NOMO-1 treated with dmso at 0.1 percent for 144 hours (cell line): Measurements from ENCODE around the gene LAMTOR5.
"Not testable (repeated sequence)": the region's sequence is repeated elsewhere in the genome, so short reads cannot be mapped to it uniquely, and the experiment has no call there.

ENCODE experiments used
- DNase-seq: peaks from one replicate; lab custom pipeline; 2025; ENCODE audit not compliant: unreplicated experiment; lab: John Stamatoyannopoulos, UW

The LAMTOR5 gene

GRCh38 chr1:110428946-110429345, 21.5 kb upstream of the LAMTOR5 start:
- no peak for DNase-seq

- DNase-seq, result no peak
Measured at GRCh38 chr1:110426854-110427253, 19.4 kb upstream of the LAMTOR5 start.

GRCh38 chr1:110425612-110426152, 18.2 kb upstream of the LAMTOR5 start:
- DNase-seq, result no peak

- DNase-seq, result no peak
Measured at GRCh38 chr1:110424699-110425611, 17.5 kb upstream of the LAMTOR5 start.

- DNase-seq, result no peak
Measured at GRCh38 chr1:110420874-110421793, 13.6 kb upstream of the LAMTOR5 start.

- no peak for DNase-seq
Measured at GRCh38 chr1:110420023-110420662, 12.6 kb upstream of the LAMTOR5 start.

- DNase-seq, result no peak
Measured at GRCh38 chr1:110418729-110419128, 11.2 kb upstream of the LAMTOR5 start.

- DNase-seq, result not testable (repeated sequence)
Measured at GRCh38 chr1:110413045-110413444, 5.6 kb upstream of the LAMTOR5 start.

GRCh38 chr1:110412576-110412975, 5.1 kb upstream of the LAMTOR5 start:
- peak; percentile 44 for DNase-seq

GRCh38 chr1:110411173-110411735, 3.8 kb upstream of the LAMTOR5 start:
- no peak for DNase-seq

- no peak for DNase-seq
Measured at GRCh38 chr1:110409316-110409715, 1.8 kb upstream of the LAMTOR5 start.

- DNase-seq, result no peak
Measured at GRCh38 chr1:110408488-110408887, 994 bp upstream of the LAMTOR5 start.

GRCh38 chr1:110406407-110406806, 1.1 kb downstream of the LAMTOR5 start:
- DNase-seq, result not testable (repeated sequence)

GRCh38 chr1:110404401-110404800, 3.1 kb downstream of the LAMTOR5 start:
- no peak for DNase-seq

- no peak for DNase-seq
Measured at GRCh38 chr1:110403805-110404204, 3.7 kb downstream of the LAMTOR5 start.

- DNase-seq, result not testable (repeated sequence)
Measured at GRCh38 chr1:110396259-110396958, 11.1 kb downstream of the LAMTOR5 start.

GRCh38 chr1:110394493-110394820, 13.0 kb downstream of the LAMTOR5 start:
- no peak for DNase-seq

GRCh38 chr1:110393691-110394492, 13.6 kb downstream of the LAMTOR5 start:
- no peak for DNase-seq

- no peak for DNase-seq
Measured at GRCh38 chr1:110393286-110393685, 14.2 kb downstream of the LAMTOR5 start.
